Inflammatory macrophage treated with lipopolysaccharide for 1 hour (primary cell): ENCODE measurements around the gene VTA1.
"Not testable (repeated sequence)": the region's sequence is repeated elsewhere in the genome, so short reads cannot be mapped to it uniquely, and the experiment has no call there.

ENCODE experiments used
- DNase-seq, 2 donors: peaks; one replicate each; pipeline ENCODE4 v3.0.0-alpha.2; 2020 to 2022

VTA1 gene

GRCh38 chr6:142172758-142173157 is 25.7 kb downstream of the VTA1 start:
- DNase-seq: no peak

- no peak for DNase-seq
Measured at GRCh38 chr6:142173980-142174379, 26.9 kb downstream of the VTA1 start.

- no peak for DNase-seq
Measured at GRCh38 chr6:142174703-142175102, 27.6 kb downstream of the VTA1 start.

- DNase-seq: no peak
Measured at GRCh38 chr6:142178129-142178528, 31.1 kb downstream of the VTA1 start.

GRCh38 chr6:142182004-142182403 is 34.9 kb downstream of the VTA1 start:
- no peak for DNase-seq

- no peak for DNase-seq
Measured at GRCh38 chr6:142183351-142183750, 36.3 kb downstream of the VTA1 start.

- no peak for DNase-seq
Measured at GRCh38 chr6:142184307-142184706, 37.2 kb downstream of the VTA1 start.

GRCh38 chr6:142185641-142186040 is 38.6 kb downstream of the VTA1 start:
- no peak for DNase-seq

GRCh38 chr6:142187209-142187608 is 40.1 kb downstream of the VTA1 start:
- no peak for DNase-seq

- DNase-seq: not testable (repeated sequence)
Measured at GRCh38 chr6:142188341-142188740, 41.3 kb downstream of the VTA1 start.

- DNase-seq: no peak
Measured at GRCh38 chr6:142189057-142189456, 42.0 kb downstream of the VTA1 start.

- no peak for DNase-seq
Measured at GRCh38 chr6:142192343-142192742, 45.3 kb downstream of the VTA1 start.

GRCh38 chr6:142193621-142194020 is 46.6 kb downstream of the VTA1 start:
- no peak for DNase-seq

GRCh38 chr6:142195862-142196541 is 48.9 kb downstream of the VTA1 start:
- DNase-seq: no peak

- DNase-seq: no peak
Measured at GRCh38 chr6:142200846-142201628, 54.0 kb downstream of the VTA1 start.

- DNase-seq: peak in 1 of 2 donors; percentile 27
Measured at GRCh38 chr6:142207265-142207877, 60.3 kb downstream of the VTA1 start.

- no peak for DNase-seq
Measured at GRCh38 chr6:142210606-142211005, 63.5 kb downstream of the VTA1 start.

GRCh38 chr6:142213402-142213801 is 66.3 kb downstream of the VTA1 start:
- DNase-seq: no peak

- DNase-seq: no peak
Measured at GRCh38 chr6:142218446-142218845, 71.4 kb downstream of the VTA1 start.

- no peak for DNase-seq
Measured at GRCh38 chr6:142222022-142222421, 75.0 kb downstream of the VTA1 start.

- no peak for DNase-seq
Measured at GRCh38 chr6:142223938-142224337, 76.9 kb downstream of the VTA1 start.

- DNase-seq: no peak
Measured at GRCh38 chr6:142225115-142225514, 78.1 kb downstream of the VTA1 start.

- DNase-seq: no peak
Measured at GRCh38 chr6:142225552-142225951, 78.5 kb downstream of the VTA1 start.

GRCh38 chr6:142226731-142227130 is 79.7 kb downstream of the VTA1 start:
- no peak for DNase-seq
